ENCODE measurements around the gene SOST.
"Not testable (repeated sequence)": the region's sequence is repeated elsewhere in the genome, so short reads cannot be mapped to it uniquely, and the experiment has no call there.

SOST gene

DNA sequence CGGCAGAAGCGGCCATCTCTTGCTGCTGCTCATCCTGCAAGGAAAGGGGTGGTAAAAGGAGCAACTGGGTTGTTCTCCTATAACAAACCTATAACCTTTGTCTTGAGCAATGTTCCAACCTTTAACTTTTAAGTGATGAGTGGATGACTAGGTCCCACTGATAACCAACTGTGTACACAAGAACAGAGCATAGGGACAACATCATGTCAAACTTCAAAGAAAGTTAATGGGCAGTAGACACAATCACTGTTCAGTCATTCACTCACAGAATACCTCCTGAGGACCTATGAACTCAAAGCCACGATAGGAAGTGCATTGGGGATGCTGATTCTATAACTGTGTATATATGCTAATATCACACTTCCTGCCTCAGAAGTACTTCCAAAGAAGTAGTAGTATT lies 43.3 kb upstream of the SOST start:
- no peak overlapping the region for H3K4me2 ChIP-seq
- no peak overlapping the region for H3K27ac ChIP-seq
- TF ChIP-seq, protein P1, sequence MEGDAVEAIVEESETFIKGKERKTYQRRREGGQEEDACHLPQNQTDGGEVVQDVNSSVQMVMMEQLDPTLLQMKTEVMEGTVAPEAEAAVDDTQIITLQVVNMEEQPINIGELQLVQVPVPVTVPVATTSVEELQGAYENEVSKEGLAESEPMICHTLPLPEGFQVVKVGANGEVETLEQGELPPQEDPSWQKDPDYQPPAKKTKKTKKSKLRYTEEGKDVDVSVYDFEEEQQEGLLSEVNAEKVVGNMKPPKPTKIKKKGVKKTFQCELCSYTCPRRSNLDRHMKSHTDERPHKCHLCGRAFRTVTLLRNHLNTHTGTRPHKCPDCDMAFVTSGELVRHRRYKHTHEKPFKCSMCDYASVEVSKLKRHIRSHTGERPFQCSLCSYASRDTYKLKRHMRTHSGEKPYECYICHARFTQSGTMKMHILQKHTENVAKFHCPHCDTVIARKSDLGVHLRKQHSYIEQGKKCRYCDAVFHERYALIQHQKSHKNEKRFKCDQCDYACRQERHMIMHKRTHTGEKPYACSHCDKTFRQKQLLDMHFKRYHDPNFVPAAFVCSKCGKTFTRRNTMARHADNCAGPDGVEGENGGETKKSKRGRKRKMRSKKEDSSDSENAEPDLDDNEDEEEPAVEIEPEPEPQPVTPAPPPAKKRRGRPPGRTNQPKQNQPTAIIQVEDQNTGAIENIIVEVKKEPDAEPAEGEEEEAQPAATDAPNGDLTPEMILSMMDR (conservative IDR thresholded peaks at IDR 0.05; ENCODE audit: low read depth, low read length) = no peak

DNA sequence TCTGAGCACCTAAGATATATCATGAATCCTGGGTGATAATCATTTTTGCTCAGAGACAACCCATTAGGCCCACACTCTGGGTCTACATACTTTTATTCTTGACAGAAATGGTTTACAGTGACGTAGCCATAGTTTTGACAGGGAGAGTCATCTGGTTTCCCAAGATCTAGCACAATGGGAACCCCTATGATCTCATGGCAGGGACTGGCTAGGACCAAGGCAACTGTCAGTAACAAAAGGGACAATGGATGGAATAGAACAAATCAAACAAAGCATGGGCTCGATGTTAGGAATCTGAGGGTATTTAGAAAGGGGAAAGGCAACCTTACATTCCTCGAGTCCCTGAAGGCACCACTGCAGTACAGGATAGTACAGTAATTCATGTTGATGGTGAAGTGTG lies 42.1 kb upstream of the SOST start:
- H3K9ac ChIP-seq = no peak overlapping the region
- H2AFZ ChIP-seq (ENCODE audit: low read depth) = no peak overlapping the region
- H3K79me2 ChIP-seq (ENCODE audit: insufficient read depth, low read depth) = no peaks in the 10 kb centered on the region
- H3K27ac ChIP-seq = no peak overlapping the region
- TF ChIP-seq, protein P1 (conservative IDR thresholded peaks at IDR 0.05; ENCODE audit: low read depth, low read length) = no peak
- H3K4me3 ChIP-seq (IDR thresholded peaks at IDR 0.05; ENCODE audit: insufficient read depth, low read depth, low read length) = no peak overlapping the region
- no peaks in the 10 kb centered on the region for H3K27me3 ChIP-seq (ENCODE audit: insufficient read depth, low read depth)
- H4K20me1 ChIP-seq (ENCODE audit: insufficient read depth) = no peaks in the 10 kb centered on the region
- H3K36me3 ChIP-seq (ENCODE audit: insufficient read depth) = no peaks in the 10 kb centered on the region
- no peaks in the 10 kb centered on the region for H3K4me1 ChIP-seq (ENCODE audit: low read depth, poor library complexity, severe bottlenecking)
- no peak overlapping the region for H3K4me2 ChIP-seq

More for the DNA sequence above, 43.3 kb upstream of the SOST start:
- no peaks in the 10 kb centered on the region for H3K36me3 ChIP-seq (ENCODE audit: insufficient read depth)
- H3K9ac ChIP-seq = no peak overlapping the region
- H2AFZ ChIP-seq (ENCODE audit: low read depth) = no peak overlapping the region
- no peak overlapping the region for H3K4me3 ChIP-seq (IDR thresholded peaks at IDR 0.05; ENCODE audit: insufficient read depth, low read depth, low read length)
- H3K79me2 ChIP-seq (ENCODE audit: insufficient read depth, low read depth) = no peaks in the 10 kb centered on the region
- H3K4me1 ChIP-seq (ENCODE audit: low read depth, poor library complexity, severe bottlenecking) = no peaks in the 10 kb centered on the region
- H4K20me1 ChIP-seq (ENCODE audit: insufficient read depth) = no peaks in the 10 kb centered on the region
- no peaks in the 10 kb centered on the region for H3K27me3 ChIP-seq (ENCODE audit: insufficient read depth, low read depth)

- Histone ChIP-seq H2AFZ (ENCODE audit: low read depth) (no peak overlapping the region), H3K4me1 (ENCODE audit: low read depth, poor library complexity, severe bottlenecking) (no peaks in the 10 kb centered on the region), H3K27ac (no peak overlapping the region), H3K4me2 (no peak overlapping the region), H4K20me1 (ENCODE audit: insufficient read depth) (no peaks in the 10 kb centered on the region), H3K9ac (no peak overlapping the region), H3K27me3 (ENCODE audit: insufficient read depth, low read depth) (no peaks in the 10 kb centered on the region), H3K36me3 (ENCODE audit: insufficient read depth) (no peaks in the 10 kb centered on the region), H3K79me2 (ENCODE audit: insufficient read depth, low read depth) (no peaks in the 10 kb centered on the region), H3K4me3 (IDR thresholded peaks at IDR 0.05; ENCODE audit: insufficient read depth, low read depth, low read length) (no peak overlapping the region)
- TF ChIP-seq, protein P1 (conservative IDR thresholded peaks at IDR 0.05; ENCODE audit: low read depth, low read length) = no peak
Measured at GRCh38 chr17:43799047-43799446, 40.5 kb upstream of the SOST start.

- not testable (repeated sequence) for H3K4me1 ChIP-seq (ENCODE audit: low read depth, poor library complexity, severe bottlenecking); H4K20me1 ChIP-seq (ENCODE audit: insufficient read depth); H3K27ac ChIP-seq; H3K4me2 ChIP-seq; H3K4me3 ChIP-seq (IDR thresholded peaks at IDR 0.05; ENCODE audit: insufficient read depth, low read depth, low read length); H3K79me2 ChIP-seq (ENCODE audit: insufficient read depth, low read depth); H3K27me3 ChIP-seq (ENCODE audit: insufficient read depth, low read depth); H3K9ac ChIP-seq; H3K36me3 ChIP-seq (ENCODE audit: insufficient read depth); H2AFZ ChIP-seq (ENCODE audit: low read depth)
Measured at GRCh38 chr17:43798024-43798423, 39.4 kb upstream of the SOST start.

DNA sequence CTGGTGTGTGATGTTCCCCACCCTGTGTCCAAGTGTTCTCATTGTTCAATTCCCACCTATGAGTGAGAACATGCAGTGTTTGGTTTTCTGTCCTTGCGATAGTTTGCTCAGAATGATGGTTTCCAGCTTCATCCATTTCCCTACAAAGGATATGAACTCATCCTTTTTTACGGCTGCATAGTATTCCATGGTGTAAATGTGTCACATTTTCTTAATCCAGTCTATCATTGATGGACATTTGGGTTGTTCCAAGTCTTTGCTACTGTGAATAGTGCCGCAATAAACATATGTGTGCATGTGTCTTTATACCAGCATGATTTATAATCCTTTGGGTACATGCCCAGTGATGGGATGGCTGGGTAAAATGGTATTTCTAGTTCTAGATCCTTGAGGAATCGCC lies 34.1 kb upstream of the SOST start:
- H3K4me2 ChIP-seq; H3K36me3 ChIP-seq (ENCODE audit: insufficient read depth); H3K9ac ChIP-seq; H3K79me2 ChIP-seq (ENCODE audit: insufficient read depth, low read depth); H3K4me1 ChIP-seq (ENCODE audit: low read depth, poor library complexity, severe bottlenecking); H3K4me3 ChIP-seq (IDR thresholded peaks at IDR 0.05; ENCODE audit: insufficient read depth, low read depth, low read length); H2AFZ ChIP-seq (ENCODE audit: low read depth); H4K20me1 ChIP-seq (ENCODE audit: insufficient read depth); H3K27me3 ChIP-seq (ENCODE audit: insufficient read depth, low read depth); H3K27ac ChIP-seq: not testable (repeated sequence)

All from KMS-11 (cell line).